Astrocyte (in vitro differentiated cells and primary cell): Measurements from ENCODE around the gene KIAA0232.

Source experiments
- CTCF ChIP-seq: IDR thresholded peaks from 2 replicates; pipeline ENCODE4 v1.5.1; 2011; ENCODE audit warnings: low read depth, mild to moderate bottlenecking, inconsistent platforms, low read length, moderate library complexity; ENCODE audit not compliant: insufficient read depth
- EZH2 ChIP-seq: IDR thresholded peaks from 2 replicates; pipeline ENCODE4 v1.6.1; 2012; ENCODE audit warnings: mild to moderate bottlenecking, low read length, inconsistent platforms; ENCODE audit not compliant: insufficient read depth

- TF ChIP-seq CTCF (no peak), EZH2 (no peak)
Observed at GRCh38 chr4:6891436-6892170, 109.1 kb downstream of the KIAA0232 start.
